BE2C (cell line): ENCODE data around the gene LDLRAD1.
"Not testable (repeated sequence)": the region's sequence is repeated elsewhere in the genome, so short reads cannot be mapped to it uniquely, and the experiment has no call there.

Experiments used
- DNase-seq: peaks from one replicate; pipeline ENCODE4 v3.0.0-alpha.2; 2020
- H3K27me3 ChIP-seq: fragments of 250-450 bp; sonication (Bioruptor Pico); 2 replicates; pipeline ENCODE4 v1.5.1; 2020; ENCODE audit warnings: mild to moderate bottlenecking
- H3K36me3 ChIP-seq: fragments of 250-450 bp; sonication (Bioruptor Pico); 2 replicates; pipeline ENCODE4 v1.5.1; 2020; ENCODE audit warnings: mild to moderate bottlenecking
- H3K4me1 ChIP-seq: fragments of 250-450 bp; sonication (Bioruptor Pico); 2 replicates; pipeline ENCODE4 v1.5.1; 2020
- H3K4me3 ChIP-seq: 2 replicates; pipeline ENCODE4 v1.5.1; 2011; ENCODE audit warnings: low read depth, low read length
- H3K9me3 ChIP-seq: fragments of 250-450 bp; sonication (Bioruptor Pico); 2 replicates; pipeline ENCODE4 v1.5.1; 2020
- TF ChIP-seq, protein P1 (sequence below): IDR thresholded peaks from 2 replicates; pipeline ENCODE4 v1.5.1; 2012; ENCODE audit warnings: mild to moderate bottlenecking, low read depth, low read length

LDLRAD1 gene

DNA sequence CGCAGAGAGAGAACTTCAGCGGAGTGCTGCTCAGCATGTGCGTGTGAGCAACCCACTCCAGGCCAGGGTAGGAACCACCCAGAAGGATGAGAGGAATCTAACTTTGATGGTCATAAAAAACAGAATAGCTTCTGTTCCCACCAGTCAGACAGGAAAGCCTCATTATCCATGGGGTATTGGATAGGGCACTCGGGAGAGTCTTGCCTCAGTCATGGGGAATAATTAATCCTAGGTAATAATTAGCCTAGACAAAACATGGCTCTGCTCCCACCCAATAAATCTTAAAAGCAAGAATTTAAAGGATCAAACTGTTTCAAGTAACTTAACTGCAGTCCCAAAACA, 35.3 kb downstream of the LDLRAD1 start:
- Histone ChIP-seq H3K27me3 (no peaks in the 10 kb centered on the region), H3K9me3 (no peaks in the 10 kb centered on the region), H3K4me3 (no peak overlapping the region), H3K4me1 (no peaks in the 10 kb centered on the region), H3K36me3 (no peaks in the 10 kb centered on the region)
- TF ChIP-seq, protein P1, sequence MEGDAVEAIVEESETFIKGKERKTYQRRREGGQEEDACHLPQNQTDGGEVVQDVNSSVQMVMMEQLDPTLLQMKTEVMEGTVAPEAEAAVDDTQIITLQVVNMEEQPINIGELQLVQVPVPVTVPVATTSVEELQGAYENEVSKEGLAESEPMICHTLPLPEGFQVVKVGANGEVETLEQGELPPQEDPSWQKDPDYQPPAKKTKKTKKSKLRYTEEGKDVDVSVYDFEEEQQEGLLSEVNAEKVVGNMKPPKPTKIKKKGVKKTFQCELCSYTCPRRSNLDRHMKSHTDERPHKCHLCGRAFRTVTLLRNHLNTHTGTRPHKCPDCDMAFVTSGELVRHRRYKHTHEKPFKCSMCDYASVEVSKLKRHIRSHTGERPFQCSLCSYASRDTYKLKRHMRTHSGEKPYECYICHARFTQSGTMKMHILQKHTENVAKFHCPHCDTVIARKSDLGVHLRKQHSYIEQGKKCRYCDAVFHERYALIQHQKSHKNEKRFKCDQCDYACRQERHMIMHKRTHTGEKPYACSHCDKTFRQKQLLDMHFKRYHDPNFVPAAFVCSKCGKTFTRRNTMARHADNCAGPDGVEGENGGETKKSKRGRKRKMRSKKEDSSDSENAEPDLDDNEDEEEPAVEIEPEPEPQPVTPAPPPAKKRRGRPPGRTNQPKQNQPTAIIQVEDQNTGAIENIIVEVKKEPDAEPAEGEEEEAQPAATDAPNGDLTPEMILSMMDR = no peak
- DNase-seq = no peak

DNA sequence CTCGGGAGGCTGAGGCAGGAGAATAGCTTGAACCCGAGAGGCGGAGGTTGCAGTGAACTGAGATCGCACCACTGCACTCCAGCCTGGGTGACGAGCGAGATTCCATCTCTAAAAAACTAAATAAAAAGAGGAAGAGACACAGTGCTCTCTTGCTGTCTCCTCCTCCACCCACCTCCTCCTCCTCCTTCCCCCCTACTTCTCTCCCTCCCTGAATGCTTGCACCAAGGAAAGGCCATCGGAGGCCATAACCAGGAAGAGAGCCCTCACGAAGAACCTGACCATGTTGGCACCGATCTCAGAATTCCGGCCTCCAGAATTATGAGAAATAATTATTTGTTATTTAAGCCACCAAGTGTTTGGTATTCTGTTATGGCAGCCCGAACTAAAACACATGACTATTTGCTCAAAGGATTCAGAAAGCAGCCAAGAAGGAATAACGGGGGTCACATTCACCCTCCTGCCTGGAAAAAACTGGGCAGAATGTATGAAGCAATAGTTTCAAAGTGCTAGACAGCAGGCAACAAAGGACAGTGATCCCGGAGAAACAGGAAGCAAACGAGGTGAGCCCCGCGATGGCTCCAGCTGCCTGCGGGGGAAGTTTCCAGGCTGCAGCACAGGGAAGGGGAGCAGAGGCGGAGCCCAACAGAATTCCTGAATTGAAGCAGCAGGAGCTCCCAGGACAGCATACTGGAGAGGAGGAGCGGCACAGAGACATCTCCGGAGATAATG, 35.8 kb downstream of the LDLRAD1 start:
- no peak overlapping the region for H3K4me3 ChIP-seq
- H3K4me1 ChIP-seq = no peaks in the 10 kb centered on the region
- no peaks in the 10 kb centered on the region for H3K27me3 ChIP-seq
- TF ChIP-seq, protein P1 = no peak
- no peaks in the 10 kb centered on the region for H3K36me3 ChIP-seq
- DNase-seq = no peak
- no peaks in the 10 kb centered on the region for H3K9me3 ChIP-seq

DNA sequence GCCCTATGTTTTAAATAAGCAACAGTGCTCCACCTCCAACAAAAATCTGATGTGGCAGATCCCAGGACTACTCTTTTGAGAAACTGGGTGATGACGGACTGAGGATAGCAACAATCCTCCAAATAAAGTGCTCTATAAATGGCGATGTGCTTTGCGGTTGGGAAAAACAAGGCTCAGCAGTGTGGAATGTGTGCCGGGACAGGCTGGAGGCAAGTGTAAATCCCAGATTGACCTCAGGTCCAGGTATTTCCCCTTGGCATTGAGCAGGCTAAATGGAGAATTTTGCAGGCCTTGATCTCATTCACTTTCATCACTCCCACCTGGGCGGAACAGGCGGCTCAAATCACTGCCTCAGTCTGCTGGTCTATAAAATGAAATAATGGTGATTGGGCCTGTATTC, 36.8 kb downstream of the LDLRAD1 start:
- H3K27me3 ChIP-seq = no peaks in the 10 kb centered on the region
- H3K4me3 ChIP-seq = no peak overlapping the region
- H3K36me3 ChIP-seq = no peaks in the 10 kb centered on the region
- no peaks in the 10 kb centered on the region for H3K9me3 ChIP-seq
- TF ChIP-seq, protein P1 = no peak
- H3K4me1 ChIP-seq = no peaks in the 10 kb centered on the region
- DNase-seq = no peak

DNA sequence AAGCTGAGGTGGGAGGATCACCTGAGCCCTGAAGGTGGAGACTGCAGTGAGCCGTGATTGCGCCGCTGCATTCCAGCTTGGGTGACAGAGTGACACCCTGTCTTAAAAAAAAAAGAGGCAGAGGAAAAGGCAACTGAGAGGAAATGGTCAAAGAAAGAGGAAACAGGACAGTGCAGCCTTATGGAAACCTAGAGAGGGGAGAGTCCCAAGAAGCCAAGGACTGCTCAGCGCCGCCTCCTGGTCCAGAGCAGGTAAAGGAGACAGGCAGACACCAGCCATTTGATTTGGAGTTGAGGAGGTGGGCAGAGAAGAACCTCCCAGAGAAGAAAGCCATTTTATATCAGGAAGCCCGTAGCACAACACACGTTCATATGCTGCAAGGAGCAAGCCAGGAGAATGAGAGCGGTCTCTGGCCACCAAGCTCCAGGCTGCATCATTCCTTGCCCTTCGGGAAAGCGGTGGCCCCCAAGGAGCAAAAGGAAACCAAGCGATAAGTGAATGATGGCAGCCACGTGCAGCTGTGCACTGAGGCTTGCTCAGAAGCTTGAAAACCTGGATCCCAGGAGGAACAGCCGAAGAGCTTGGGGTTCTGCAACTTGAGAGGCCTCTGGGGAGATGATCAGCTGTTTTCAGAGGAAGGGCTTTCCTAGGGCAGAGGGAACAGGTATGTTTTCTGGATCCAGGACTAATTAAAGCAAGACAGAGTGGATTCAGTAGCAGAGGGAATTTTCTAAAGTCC, 38.1 kb downstream of the LDLRAD1 start:
- no peak for DNase-seq
- H3K27me3 ChIP-seq = no peaks in the 10 kb centered on the region
- TF ChIP-seq, protein P1 = no peak

DNA sequence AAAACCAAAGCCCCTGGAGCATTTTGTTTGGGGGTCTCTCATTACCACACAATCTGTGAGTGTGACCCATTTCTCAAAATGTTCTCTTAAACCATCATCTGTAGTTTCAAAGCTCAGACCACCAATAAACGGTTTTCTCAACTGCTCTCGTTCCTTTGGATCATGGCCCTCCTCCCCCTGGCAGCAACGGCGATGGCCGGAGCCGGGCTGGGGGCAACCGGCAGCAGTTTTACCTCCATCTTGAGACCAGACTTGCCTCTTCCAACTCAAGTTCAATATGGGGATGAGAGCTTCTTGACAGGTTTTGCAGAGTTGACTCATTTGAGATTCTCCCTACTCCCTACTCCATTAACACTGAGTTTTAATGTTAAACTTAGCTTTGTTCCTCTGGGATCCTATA, 42.1 kb downstream of the LDLRAD1 start:
- TF ChIP-seq, protein P1 = no peak
- no peaks in the 10 kb centered on the region for H3K4me1 ChIP-seq
- no peaks in the 10 kb centered on the region for H3K36me3 ChIP-seq

More for the DNA sequence above, 38.1 kb downstream of the LDLRAD1 start:
- Histone ChIP-seq H3K4me3 (no peak overlapping the region), H3K9me3 (no peaks in the 10 kb centered on the region), H3K36me3 (no peaks in the 10 kb centered on the region), H3K4me1 (no peaks in the 10 kb centered on the region)

DNA sequence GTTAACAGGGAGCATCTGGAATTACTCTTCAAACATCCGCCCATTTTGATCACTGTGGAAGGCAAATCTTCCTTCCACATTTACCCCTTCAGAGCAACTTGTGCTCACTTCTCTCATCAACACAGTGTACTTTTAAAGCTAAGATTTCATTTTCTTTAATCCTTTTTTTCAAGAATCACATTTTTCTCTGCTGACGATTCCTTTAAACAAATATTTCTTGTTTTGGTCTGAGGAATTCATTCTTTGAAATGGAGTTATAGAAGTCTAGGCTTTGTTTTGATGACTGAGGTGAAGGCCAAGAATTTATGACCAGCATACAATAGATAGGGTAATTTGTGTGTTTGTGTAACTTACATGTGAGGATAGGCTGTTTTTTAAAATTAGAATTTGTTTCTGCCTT, 46.3 kb downstream of the LDLRAD1 start:
- Histone ChIP-seq H3K36me3 (no peaks in the 10 kb centered on the region), H3K4me3 (no peak overlapping the region), H3K27me3 (no peaks in the 10 kb centered on the region), H3K4me1 (no peaks in the 10 kb centered on the region), H3K9me3 (no peaks in the 10 kb centered on the region)
- no peak for DNase-seq
- TF ChIP-seq, protein P1 = no peak

More for the DNA sequence above, 42.1 kb downstream of the LDLRAD1 start:
- no peak overlapping the region for H3K4me3 ChIP-seq
- H3K9me3 ChIP-seq = no peaks in the 10 kb centered on the region
- DNase-seq = no peak
- H3K27me3 ChIP-seq = no peaks in the 10 kb centered on the region

DNA sequence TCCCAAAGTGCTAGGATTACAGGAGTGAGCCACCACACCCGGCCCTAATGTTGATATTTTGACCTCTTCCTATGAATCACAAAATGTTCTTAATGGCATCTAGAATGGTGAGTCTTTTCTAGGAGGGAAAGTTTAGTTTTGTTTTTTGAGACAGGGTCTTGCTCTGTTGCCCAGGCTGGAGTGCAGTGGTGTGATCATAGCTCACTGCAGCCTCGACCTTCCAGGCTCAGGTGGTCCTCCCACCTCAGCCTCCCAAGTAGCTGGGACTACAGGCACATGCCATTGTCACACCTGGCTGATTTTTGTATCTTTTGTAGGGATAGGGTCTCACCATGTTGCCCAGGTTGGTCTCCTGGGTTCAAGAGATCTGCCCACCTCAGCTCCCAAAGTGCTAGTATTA, 48.7 kb downstream of the LDLRAD1 start:
- not testable (repeated sequence) for DNase-seq, H3K9me3 ChIP-seq, H3K36me3 ChIP-seq

More for the DNA sequence above, 48.7 kb downstream of the LDLRAD1 start:
- H3K4me1 ChIP-seq, H3K4me3 ChIP-seq, H3K27me3 ChIP-seq: not testable (repeated sequence)
